ENCODE data around the gene VPS50.
A peak's percentile ranks its signal among the peaks of the same experiment; 100 is the strongest.

Gene VPS50, protein sequence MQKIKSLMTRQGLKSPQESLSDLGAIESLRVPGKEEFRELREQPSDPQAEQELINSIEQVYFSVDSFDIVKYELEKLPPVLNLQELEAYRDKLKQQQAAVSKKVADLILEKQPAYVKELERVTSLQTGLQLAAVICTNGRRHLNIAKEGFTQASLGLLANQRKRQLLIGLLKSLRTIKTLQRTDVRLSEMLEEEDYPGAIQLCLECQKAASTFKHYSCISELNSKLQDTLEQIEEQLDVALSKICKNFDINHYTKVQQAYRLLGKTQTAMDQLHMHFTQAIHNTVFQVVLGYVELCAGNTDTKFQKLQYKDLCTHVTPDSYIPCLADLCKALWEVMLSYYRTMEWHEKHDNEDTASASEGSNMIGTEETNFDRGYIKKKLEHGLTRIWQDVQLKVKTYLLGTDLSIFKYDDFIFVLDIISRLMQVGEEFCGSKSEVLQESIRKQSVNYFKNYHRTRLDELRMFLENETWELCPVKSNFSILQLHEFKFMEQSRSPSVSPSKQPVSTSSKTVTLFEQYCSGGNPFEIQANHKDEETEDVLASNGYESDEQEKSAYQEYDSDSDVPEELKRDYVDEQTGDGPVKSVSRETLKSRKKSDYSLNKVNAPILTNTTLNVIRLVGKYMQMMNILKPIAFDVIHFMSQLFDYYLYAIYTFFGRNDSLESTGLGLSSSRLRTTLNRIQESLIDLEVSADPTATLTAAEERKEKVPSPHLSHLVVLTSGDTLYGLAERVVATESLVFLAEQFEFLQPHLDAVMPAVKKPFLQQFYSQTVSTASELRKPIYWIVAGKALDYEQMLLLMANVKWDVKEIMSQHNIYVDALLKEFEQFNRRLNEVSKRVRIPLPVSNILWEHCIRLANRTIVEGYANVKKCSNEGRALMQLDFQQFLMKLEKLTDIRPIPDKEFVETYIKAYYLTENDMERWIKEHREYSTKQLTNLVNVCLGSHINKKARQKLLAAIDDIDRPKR

DNA sequence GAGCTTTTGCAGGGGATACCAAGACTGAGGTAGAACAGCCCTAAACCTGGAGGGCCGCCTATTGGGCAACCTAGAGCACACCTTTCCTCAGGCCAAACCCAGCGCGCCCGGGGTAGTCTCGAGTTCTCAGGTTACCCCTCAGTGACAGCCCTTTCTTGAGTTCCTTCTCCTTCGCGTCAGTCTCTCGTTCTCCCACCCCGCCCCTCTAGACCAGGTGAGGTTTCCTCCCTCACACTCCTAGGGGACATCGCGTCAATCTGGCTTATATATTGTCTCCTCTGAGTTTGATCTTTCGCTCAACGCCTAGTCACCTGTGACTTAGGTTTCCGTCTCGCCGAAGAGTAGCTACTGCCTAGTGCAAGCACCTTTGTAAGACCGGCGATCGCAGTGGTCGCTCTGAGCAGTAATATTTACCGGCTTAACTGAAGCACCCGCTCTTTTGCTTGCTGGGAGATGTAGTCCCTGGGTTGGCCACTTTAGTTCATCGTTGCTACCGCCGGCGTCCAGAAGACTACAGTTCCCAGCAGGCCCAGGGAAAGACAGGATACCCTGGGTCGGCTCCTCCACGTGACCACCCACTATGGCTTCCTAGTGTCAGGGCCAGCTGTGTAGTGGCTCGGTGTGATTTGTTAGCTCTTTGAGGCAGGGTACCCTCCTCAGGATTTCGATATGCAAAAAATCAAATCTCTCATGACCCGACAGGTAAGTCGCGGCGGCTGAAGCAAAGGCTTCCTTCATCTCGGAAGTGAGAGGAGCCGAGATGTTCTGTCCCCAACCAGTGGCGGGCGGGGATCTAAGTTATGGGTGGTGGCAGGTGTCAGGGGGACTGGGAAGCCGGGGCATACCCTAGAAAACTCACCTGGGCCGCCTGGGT is at the start of gene VPS50:
VPS50 (plus strand) TSS at position 568 of the 874 bp plus-strand sequence; CDS start at position 670, 102 bp downstream.
- peak within 1 kb of the TSS; percentile 89 for H3K4me3 ChIP-seq (replicated peaks; ENCODE audit: low read depth, low read length)
- peak; percentile 97 for DNase-seq (ENCODE audit: low read depth)

GRCh38 chr7:93185303-93186027 is 46.7 kb upstream of the VPS50 start:
- DNase-seq (ENCODE audit: low read depth) = peak; percentile 38
- TF ChIP-seq, protein P1, sequence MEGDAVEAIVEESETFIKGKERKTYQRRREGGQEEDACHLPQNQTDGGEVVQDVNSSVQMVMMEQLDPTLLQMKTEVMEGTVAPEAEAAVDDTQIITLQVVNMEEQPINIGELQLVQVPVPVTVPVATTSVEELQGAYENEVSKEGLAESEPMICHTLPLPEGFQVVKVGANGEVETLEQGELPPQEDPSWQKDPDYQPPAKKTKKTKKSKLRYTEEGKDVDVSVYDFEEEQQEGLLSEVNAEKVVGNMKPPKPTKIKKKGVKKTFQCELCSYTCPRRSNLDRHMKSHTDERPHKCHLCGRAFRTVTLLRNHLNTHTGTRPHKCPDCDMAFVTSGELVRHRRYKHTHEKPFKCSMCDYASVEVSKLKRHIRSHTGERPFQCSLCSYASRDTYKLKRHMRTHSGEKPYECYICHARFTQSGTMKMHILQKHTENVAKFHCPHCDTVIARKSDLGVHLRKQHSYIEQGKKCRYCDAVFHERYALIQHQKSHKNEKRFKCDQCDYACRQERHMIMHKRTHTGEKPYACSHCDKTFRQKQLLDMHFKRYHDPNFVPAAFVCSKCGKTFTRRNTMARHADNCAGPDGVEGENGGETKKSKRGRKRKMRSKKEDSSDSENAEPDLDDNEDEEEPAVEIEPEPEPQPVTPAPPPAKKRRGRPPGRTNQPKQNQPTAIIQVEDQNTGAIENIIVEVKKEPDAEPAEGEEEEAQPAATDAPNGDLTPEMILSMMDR (IDR thresholded peaks at IDR 0.05; ENCODE audit: low read length, missing control alignments) = no peak
- H3K4me3 ChIP-seq (replicated peaks; ENCODE audit: low read depth, low read length) = no peak overlapping the region

More for the DNA sequence above, at the start of gene VPS50:
- TF ChIP-seq, protein P1 (IDR thresholded peaks at IDR 0.05; ENCODE audit: low read length, missing control alignments) = no peak

GRCh38 chr7:93188870-93189634 is 43.1 kb upstream of the VPS50 start:
- H3K4me3 ChIP-seq (replicated peaks; ENCODE audit: low read depth, low read length) = no peak overlapping the region
- TF ChIP-seq, protein P1 (IDR thresholded peaks at IDR 0.05; ENCODE audit: low read length, missing control alignments) = no peak
- no peak for DNase-seq (ENCODE audit: low read depth)

GRCh38 chr7:93194386-93194785 is 37.8 kb upstream of the VPS50 start:
- TF ChIP-seq, protein P1 (IDR thresholded peaks at IDR 0.05; ENCODE audit: low read length, missing control alignments) = no peak
- peak; percentile 16 for DNase-seq (ENCODE audit: low read depth)
- H3K4me3 ChIP-seq (replicated peaks; ENCODE audit: low read depth, low read length) = no peak overlapping the region

DNA sequence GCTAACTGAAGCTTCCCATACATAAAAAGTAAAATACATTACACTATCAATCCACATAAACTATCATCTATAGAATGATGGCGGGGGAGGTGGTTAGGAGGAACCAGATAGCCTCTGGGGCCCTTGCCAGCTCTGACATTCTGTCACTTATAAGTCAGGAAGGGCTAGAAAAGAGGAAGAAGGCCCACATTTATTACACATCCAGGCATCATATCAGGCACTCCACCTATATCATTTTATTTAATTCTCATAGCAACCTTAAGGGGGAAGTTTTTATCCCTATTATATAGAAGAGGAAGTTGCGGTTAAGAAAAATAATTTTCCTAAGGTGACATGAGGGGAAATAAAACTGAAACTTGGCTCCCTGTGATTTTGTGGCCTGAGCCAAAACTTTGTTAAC is 35.8 kb upstream of the VPS50 start:
- DNase-seq (ENCODE audit: low read depth) = no peak
- no peak overlapping the region for H3K4me3 ChIP-seq (replicated peaks; ENCODE audit: low read depth, low read length)
- TF ChIP-seq, protein P1 (IDR thresholded peaks at IDR 0.05; ENCODE audit: low read length, missing control alignments) = no peak
